Endodermal cell (in vitro differentiated cells): ENCODE measurements around the gene ZNF236. TPM values are rescaled to one million over a fixed set of nuclear protein-coding genes. Genes with fewer than 3 reads are reported as not detected.

ENCODE experiments used
- DNase-seq: peaks from one replicate; pipeline ENCODE4 v3.0.0-alpha.2; 2017
- H3K27ac ChIP-seq: 2 replicates; pipeline ENCODE4 v1.5.1; 2013; ENCODE audit warnings: mild to moderate bottlenecking, low read depth, low read length, moderate library complexity
- H3K27me3 ChIP-seq: 2 replicates; pipeline ENCODE4 v1.6.1; 2013; ENCODE audit warnings: mild to moderate bottlenecking, low read length, moderate library complexity; ENCODE audit not compliant: insufficient read depth, control insufficient read depth, poor library complexity, severe bottlenecking
- H3K36me3 ChIP-seq: 2 replicates; pipeline ENCODE4 v1.7.0; 2013; ENCODE audit warnings: mild to moderate bottlenecking, low read length, moderate library complexity; ENCODE audit not compliant: control insufficient read depth, insufficient read depth
- H3K4me1 ChIP-seq: one replicate; pipeline ENCODE4 v1.7.0; 2013; ENCODE audit warnings: low read length; ENCODE audit not compliant: control insufficient read depth, insufficient read depth
- H3K4me3 ChIP-seq: 2 replicates; pipeline ENCODE4 v1.5.1; 2013; ENCODE audit warnings: mild to moderate bottlenecking, low read length, moderate library complexity
- H3K9ac ChIP-seq: 2 replicates; pipeline ENCODE4 v1.6.1; 2013; ENCODE audit warnings: mild to moderate bottlenecking, low read length, moderate library complexity; ENCODE audit not compliant: poor library complexity, severe bottlenecking; ENCODE audit errors: extremely low read depth
- H3K9me3 ChIP-seq: 2 replicates; pipeline ENCODE4 v1.6.1; 2013; ENCODE audit warnings: mild to moderate bottlenecking, low read length, moderate library complexity; ENCODE audit not compliant: control insufficient read depth
- H3K27ac Mint-ChIP-seq: 2 replicates; pipeline ENCODE4 v1.8.0; 2020; ENCODE audit warnings: mixed read lengths
- H3K27me3 Mint-ChIP-seq: 2 replicates; pipeline ENCODE4 v1.8.0; 2021; ENCODE audit warnings: mild to moderate bottlenecking, mixed read lengths; ENCODE audit not compliant: insufficient read depth
- H3K36me3 Mint-ChIP-seq: 2 replicates; pipeline ENCODE4 v1.8.0; 2020; ENCODE audit warnings: low read depth, mixed read lengths
- H3K4me1 Mint-ChIP-seq: 2 replicates; pipeline ENCODE4 v1.8.0; 2020; ENCODE audit warnings: mixed read lengths
- H3K4me3 Mint-ChIP-seq: 2 replicates; pipeline ENCODE4 v1.8.0; 2020; ENCODE audit warnings: mild to moderate bottlenecking, moderate library complexity, mixed read lengths
- H3K9me3 Mint-ChIP-seq: 2 replicates; pipeline ENCODE4 v1.8.0; 2020; ENCODE audit warnings: mild to moderate bottlenecking, mixed read lengths
- WGBS, 2 experiments: methylation state at CpG; one replicate each; pipeline versions ENCODE4 v1.1.5 to v1.1.7; 2013; ENCODE audit warnings: missing lambda C conversion rate in 2 of 2, mixed read lengths in 1 of 2; ENCODE audit not compliant: insufficient coverage in 1 of 2, insufficient read length in 1 of 2; 5-methylcytosine and 5-hydroxymethylcytosine counted together
- total RNA-seq, 2 donors: library from RNA; stranded (reverse); fragmentation: NEBNext Ultra II Directional in 1 of 2; extraction: Animal tissue kit (Norgen Biotek cat#: 25700) in 1 of 2; gene quantifications; 2 replicates in 1 of 2; 3 replicates in 1 of 2; pipeline ENCODE4 v1.2.1, GENCODE V29; 2021
- TF ChIP-seq, protein P1 (sequence below): fragments of 200-600 bp; sonication (generic); conservative IDR thresholded peaks from 2 replicates; pipeline ENCODE4 v1.5.0; 2021; ENCODE audit warnings: antibody characterized with exemption, mild to moderate bottlenecking

The ZNF236 gene
- total RNA-seq, 2 donors from 2014 or later = 27.0 to 28.3 TPM

DNA sequence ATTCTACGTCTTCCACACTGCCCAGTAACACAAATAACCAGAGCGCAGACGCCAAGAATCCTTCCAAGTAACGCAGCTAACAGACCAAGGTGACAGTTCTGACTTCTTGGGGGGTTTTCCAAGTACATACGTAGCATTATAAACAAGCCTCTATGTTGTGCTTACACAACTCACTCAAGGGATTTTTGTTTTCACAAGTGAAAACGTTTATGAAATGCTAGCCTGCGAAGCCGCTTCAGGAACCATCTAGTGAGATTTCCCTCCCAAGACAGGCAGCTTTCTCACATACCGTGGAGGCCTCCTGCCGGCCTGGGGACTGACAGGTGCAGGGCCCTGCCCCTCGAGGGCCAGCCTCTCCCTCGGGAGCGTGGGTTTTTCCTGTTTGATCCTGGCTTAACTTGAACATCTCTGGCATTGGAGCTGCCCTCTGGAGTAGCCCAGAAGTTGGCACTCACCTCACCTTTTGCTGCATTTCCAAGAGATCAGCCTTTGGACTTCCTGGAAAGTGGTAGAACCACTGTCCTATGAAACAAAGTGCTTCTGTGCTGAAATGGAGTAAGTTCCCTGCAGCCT is 159.1 kb downstream of the ZNF236 start:
- TF ChIP-seq, protein P1, sequence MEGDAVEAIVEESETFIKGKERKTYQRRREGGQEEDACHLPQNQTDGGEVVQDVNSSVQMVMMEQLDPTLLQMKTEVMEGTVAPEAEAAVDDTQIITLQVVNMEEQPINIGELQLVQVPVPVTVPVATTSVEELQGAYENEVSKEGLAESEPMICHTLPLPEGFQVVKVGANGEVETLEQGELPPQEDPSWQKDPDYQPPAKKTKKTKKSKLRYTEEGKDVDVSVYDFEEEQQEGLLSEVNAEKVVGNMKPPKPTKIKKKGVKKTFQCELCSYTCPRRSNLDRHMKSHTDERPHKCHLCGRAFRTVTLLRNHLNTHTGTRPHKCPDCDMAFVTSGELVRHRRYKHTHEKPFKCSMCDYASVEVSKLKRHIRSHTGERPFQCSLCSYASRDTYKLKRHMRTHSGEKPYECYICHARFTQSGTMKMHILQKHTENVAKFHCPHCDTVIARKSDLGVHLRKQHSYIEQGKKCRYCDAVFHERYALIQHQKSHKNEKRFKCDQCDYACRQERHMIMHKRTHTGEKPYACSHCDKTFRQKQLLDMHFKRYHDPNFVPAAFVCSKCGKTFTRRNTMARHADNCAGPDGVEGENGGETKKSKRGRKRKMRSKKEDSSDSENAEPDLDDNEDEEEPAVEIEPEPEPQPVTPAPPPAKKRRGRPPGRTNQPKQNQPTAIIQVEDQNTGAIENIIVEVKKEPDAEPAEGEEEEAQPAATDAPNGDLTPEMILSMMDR = no peak
- peak; percentile 67 for DNase-seq
- WGBS, 2 experiments = 82 to 83% methylated on average over 9 to 13 of the region's 13 CpGs

GRCh38 chr18:76982038-76982437 is 159.7 kb downstream of the ZNF236 start:
- 92 to 94% methylated on average over 3 to 5 of the region's 5 CpGs for WGBS, 2 experiments
- Mint-ChIP-seq H3K9me3 (no peaks in the 10 kb centered on the region), H3K27me3 (no peaks in the 10 kb centered on the region)

More for the DNA sequence above, 159.1 kb downstream of the ZNF236 start:
- H3K4me3 ChIP-seq = no peak overlapping the region
- H3K4me3 Mint-ChIP-seq = no peak overlapping the region
- no peaks in the 10 kb centered on the region for H3K27me3 Mint-ChIP-seq
- no peaks in the 10 kb centered on the region for H3K4me1 ChIP-seq
- peaks cover 13% of the 10 kb centered on the region for H3K4me1 Mint-ChIP-seq
- H3K9me3 Mint-ChIP-seq = no peaks in the 10 kb centered on the region
- H3K36me3 ChIP-seq = peaks cover 6% of the 10 kb centered on the region
- H3K27me3 ChIP-seq = no peaks in the 10 kb centered on the region
- no peak overlapping the region for H3K27ac ChIP-seq
- H3K36me3 Mint-ChIP-seq = peaks cover 12% of the 10 kb centered on the region
- no peaks in the 10 kb centered on the region for H3K9me3 ChIP-seq
- no peak overlapping the region for H3K9ac ChIP-seq
- no peak overlapping the region for H3K27ac Mint-ChIP-seq

GRCh38 chr18:76982841-76983583 is 160.7 kb downstream of the ZNF236 start:
- Mint-ChIP-seq H3K4me1 (peaks cover 13% of the 10 kb centered on the region), H3K27me3 (no peaks in the 10 kb centered on the region), H3K36me3 (peaks cover 12% of the 10 kb centered on the region), H3K27ac (no peak overlapping the region), H3K9me3 (no peaks in the 10 kb centered on the region), H3K4me3 (peak overlapping the region; percentile 16)
- Histone ChIP-seq H3K4me1 (no peaks in the 10 kb centered on the region), H3K4me3 (no peak overlapping the region), H3K36me3 (no peaks in the 10 kb centered on the region), H3K27me3 (no peaks in the 10 kb centered on the region), H3K9me3 (no peaks in the 10 kb centered on the region), H3K9ac (no peak overlapping the region), H3K27ac (no peak overlapping the region)
- WGBS, 2 experiments = 29 to 64% methylated on average over 2 to 15 of the region's 15 CpGs
- peak; percentile 97 for DNase-seq
- TF ChIP-seq, protein P1 = peak; percentile 95

More at GRCh38 chr18:76982038-76982437, 159.7 kb downstream of the ZNF236 start:
- Histone ChIP-seq H3K4me1 (no peaks in the 10 kb centered on the region), H3K27me3 (no peaks in the 10 kb centered on the region), H3K27ac (no peak overlapping the region), H3K9ac (no peak overlapping the region), H3K9me3 (no peaks in the 10 kb centered on the region), H3K4me3 (no peak overlapping the region), H3K36me3 (peaks cover 3% of the 10 kb centered on the region)
- DNase-seq = peak; percentile 44
- H3K36me3 Mint-ChIP-seq = peaks cover 12% of the 10 kb centered on the region
- peaks cover 13% of the 10 kb centered on the region for H3K4me1 Mint-ChIP-seq
- TF ChIP-seq, protein P1 = no peak
- no peak overlapping the region for H3K4me3 Mint-ChIP-seq
- H3K27ac Mint-ChIP-seq = no peak overlapping the region
